SKM-1 (cell line): ENCODE results near the gene CTTN.

Experiments
- DNase-seq: peaks from one replicate; lab custom pipeline; 2025; ENCODE audit not compliant: unreplicated experiment; lab: John Stamatoyannopoulos, UW

The CTTN gene

GRCh38 chr11:70409437-70409836 lies 11.1 kb downstream of the CTTN start:
- no peak for DNase-seq

GRCh38 chr11:70409871-70410270 lies 11.5 kb downstream of the CTTN start:
- no peak for DNase-seq

DNA sequence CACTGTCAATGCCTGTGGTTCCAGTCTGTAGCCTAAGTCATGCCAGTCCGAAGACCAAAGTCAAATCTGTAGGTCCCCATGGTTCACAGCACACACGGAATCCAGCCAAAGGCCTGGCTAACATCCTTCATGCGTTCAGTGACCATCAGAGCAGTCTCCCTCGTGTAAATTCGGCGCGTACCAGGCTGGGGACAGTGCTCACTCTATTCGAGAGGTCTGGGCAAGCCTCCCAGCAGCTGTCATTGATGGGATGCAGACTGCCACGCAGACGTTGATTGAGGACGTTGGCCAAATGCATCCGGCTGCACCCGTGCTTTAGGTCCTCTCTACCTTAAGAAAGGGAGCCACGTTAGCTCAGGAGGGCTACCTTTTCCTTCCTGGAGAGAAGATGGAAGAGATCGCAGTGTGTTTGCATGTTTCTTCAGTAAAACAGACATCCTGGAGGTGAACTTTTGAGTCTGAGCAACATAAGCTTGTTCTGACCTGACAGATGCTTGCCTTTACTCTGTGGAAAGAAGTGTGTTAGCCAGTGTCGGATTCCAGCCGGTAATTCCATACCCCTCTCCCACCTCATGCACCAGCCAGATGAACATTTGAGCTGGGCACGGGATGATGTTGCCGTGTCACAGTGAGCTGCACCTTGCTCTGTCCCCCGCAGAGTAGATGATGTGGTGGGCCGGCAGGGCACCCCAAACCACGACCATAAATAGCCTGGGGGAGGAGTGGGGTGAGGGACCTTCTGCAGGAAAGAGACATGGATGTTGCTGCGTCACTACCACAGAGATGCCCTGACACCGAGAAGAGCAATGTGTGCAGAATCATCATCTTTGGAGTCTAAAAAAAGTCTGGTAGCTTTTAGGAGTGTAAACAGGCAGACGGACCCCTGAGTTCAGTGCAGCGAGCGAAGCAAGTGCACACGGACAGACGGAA lies 12.2 kb downstream of the CTTN start:
- DNase-seq: no peak

GRCh38 chr11:70411713-70412452 lies 13.6 kb downstream of the CTTN start:
- no peak for DNase-seq

DNA sequence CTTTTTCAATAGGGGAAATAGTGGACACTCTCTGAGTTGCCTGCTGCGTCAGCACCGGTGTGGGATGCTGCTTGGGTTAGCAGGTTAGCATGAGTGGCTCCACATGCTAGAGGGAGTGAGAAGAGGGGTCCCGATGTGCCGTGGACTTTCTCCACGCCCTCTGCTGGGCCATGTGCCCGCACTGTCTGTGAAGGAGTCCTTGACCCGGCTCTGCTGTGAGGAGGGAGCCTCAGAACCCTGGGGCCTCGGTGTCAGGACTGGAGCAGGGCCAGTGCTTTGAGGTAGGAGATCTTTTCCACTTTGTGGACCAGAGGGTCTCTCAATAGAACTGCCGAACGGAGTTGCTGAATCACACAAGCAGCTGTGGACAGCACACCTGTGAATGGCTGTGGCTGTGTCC lies 14.8 kb downstream of the CTTN start:
- DNase-seq: no peak

DNA sequence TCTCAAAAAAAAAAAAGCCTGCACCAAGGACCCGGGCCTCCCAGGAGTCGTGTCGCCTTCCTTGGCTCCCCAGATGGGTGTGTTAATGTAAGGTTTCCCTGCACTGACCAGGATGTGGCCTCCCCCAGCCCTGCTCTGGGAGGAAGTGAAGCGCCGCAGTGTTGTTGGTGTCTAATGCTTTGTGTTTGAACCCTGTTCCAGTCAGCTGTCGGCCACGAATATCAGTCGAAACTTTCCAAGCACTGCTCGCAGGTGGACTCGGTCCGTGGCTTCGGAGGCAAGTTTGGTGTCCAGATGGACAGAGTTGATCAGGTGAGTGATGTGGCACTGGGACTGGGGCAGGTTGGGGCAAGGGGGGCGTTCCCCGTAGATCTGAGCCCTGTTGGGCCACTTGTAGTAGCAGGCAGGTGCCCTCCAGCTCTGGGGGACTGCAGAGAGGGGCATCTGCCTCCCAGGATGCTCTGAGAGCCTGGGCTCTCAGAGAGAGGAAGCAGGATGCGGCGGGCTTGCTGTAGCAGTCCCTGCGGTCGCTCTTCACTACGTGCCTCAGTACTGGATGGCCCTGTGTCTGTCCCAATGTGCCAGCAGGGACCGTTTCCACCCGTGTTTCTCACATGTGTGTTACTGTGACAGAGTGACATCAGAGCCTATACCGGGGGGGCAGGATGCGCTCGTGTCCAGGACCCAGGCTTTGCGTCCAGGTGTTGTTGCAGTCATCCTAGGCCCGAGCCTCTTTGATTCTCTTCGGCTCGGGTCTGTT lies 16.2 kb downstream of the CTTN start:
- DNase-seq: no peak

DNA sequence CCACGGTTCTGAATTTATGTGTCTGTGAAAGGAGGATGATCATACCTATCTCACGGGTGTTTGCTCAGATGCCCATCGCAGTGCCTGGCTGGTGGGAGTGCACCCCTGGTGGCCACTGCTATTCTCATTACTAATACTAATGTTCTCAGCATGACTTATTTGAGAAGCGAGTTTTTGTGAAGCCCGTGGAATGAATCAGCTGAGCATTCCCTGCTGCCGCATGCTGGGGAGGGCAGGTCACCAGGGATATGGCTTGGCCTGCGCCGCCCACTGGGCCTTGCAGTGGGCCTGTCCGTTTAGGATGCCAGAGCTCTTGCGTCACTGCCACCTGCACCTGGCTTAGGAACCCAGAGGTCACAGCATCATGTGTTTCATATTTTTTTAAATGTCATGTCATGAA lies 16.9 kb downstream of the CTTN start:
- DNase-seq: no peak

DNA sequence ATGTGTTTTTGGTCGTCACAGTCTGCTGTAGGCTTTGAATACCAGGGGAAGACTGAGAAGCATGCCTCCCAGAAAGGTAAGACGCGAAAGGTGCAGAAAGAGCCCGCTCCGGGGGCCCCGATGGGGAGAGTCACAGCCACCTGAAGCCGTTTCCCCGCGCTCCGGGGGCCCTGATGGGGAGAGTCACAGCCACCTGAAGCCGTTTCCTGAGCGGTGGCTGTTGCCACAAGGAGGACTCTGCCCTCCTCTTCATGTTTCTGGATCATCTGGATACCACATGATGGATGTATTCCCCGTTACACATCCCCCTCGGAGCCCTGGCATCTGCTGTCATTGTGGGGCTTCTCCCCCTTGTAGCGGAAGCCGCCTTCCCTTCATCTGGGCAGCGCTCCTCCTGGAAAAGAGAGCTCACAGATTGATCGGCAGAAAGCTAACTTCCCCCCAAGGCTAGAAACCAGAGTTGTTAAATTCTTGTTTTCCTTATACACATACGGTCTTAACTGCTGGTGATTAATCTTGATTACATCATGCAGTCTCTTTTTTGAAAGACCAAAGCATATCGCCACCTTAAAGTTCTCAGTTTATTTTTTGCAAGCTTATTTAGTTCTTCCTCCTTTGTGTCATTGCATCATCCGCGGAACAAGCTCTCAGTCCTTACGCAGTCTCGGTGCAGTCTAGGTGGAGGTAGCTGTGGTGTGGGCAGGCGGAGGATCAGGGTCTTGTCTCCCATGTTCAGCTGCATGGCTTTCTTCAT lies 17.5 kb downstream of the CTTN start:
- DNase-seq: no peak

- DNase-seq: no peak
Observed at GRCh38 chr11:70416881-70417280, 18.6 kb downstream of the CTTN start.

- no peak for DNase-seq
Observed at GRCh38 chr11:70418130-70418529, 19.8 kb downstream of the CTTN start.

GRCh38 chr11:70419307-70420007 lies 21.1 kb downstream of the CTTN start:
- no peak for DNase-seq

GRCh38 chr11:70420008-70420464 lies 21.7 kb downstream of the CTTN start:
- no peak for DNase-seq

DNA sequence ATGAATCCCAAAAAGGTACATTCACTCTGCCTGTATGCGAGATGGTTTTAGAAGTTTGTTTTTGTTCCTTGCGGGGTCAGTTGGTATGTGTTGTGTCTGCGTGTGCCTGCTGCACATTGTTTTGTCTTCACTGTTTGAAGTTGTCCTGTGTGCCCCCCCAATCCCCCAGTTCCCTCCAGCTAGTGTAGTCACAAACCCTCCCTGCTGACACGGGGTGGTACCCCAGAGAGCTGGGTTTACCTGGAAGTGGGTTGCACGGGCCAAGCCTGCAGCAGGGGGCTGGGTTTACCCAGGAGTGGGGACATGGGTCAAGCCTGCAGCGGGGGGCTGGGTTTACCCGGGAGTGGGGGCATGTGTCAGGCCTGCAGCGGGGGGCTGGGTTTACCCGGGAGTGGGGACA lies 22.2 kb downstream of the CTTN start:
- DNase-seq: no peak

GRCh38 chr11:70421123-70421522 lies 22.8 kb downstream of the CTTN start:
- DNase-seq: no peak

DNA sequence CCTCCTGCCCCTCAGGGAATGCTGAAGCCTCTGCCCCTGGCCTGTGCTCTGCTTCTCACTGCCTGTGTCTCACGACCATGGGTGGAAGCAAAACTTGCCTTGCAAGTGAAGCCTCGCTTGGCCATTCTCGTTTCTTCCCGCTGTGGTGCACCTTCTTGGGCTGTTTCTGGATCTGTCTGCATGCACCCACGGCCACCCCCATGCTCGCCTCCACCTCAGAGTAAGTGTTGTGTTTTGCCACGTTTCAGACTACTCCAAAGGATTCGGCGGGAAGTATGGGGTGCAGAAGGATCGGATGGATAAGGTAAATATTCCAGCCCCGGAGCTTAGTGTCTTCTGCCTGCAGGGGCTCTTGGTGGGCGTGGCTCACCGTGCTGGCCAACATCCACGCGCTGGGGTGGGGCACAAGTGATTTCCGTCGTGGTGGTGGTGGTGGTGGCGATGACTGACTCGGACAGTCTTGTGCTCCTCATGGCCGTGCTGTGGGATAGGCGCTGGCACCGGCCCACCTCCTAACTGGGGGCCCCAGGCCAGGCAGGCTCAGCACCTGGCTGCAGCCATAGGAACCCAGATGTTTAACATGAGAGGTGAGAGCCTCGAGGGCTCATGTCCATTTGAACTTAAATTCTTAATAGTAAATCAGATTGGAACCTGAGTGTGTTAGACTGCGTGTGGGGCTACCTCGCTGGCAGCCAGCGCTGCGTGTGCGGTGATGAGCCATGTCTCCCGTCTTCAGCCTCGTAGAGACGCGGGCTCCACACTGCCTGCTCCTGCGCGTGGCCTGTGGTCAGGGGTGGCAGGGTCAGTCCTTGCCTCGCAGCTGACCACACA lies 24.6 kb downstream of the CTTN start:
- DNase-seq: no peak

GRCh38 chr11:70423523-70424505 lies 25.5 kb downstream of the CTTN start:
- no peak for DNase-seq

DNA sequence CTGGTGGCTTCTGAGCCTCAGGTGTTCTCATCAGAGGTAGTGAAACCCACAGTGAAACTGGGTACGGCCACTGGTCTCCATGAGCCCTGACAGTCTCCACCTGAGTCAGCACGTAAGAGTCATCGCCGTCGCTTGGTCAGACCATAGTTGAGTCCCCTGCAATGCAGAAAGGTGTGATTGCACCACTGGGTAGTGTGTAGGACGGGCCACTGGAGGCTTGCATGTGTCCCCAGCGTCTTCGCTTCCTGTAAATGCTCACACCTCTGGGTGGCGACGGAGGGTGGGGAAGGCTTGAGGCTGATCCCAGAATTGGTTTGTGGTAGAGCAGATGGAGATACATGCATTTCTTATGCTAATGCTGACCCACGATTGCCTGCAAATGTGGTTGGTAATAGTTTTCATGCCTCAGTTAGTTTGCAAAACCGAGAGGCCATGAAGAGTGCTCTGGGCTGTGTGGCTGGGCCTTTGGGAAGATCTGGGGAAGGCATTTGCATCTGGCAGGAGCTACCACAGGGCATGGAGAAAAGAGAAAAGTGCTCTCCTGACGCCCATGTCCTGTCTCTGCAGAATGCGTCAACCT lies 26.5 kb downstream of the CTTN start:
- DNase-seq: no peak

DNA sequence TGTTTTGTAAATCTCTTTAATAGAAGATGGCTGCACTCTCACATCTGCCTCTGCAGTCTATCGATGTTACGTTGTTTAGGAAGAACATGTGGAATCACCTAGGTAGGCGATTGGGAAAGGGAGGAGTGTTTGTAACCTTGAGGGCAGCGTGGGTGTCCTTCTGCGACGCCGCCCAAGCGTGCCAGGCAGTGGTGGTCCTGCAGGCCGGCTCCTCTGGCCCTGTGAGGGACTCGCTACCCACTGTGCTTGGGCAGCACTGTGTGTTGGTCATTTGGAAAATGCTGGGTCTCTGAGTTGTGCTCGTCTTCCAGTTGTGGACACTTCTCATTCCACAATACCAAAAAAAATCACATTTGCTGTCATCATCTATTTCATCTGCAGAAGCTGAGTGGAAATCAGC lies 29.1 kb downstream of the CTTN start:
- DNase-seq: no peak
